Measurements from ENCODE around the gene FIGN. TPM values are rescaled to one million over a fixed set of nuclear protein-coding genes. Genes with fewer than 3 reads are reported as not detected.

FIGN gene
- total and polyA plus RNA-seq, 9 of the 15 experiments (the other 6 are each of a cell fraction or from before 2014, with no cell fraction given) = 0.02 TPM; not detected in 8

DNA sequence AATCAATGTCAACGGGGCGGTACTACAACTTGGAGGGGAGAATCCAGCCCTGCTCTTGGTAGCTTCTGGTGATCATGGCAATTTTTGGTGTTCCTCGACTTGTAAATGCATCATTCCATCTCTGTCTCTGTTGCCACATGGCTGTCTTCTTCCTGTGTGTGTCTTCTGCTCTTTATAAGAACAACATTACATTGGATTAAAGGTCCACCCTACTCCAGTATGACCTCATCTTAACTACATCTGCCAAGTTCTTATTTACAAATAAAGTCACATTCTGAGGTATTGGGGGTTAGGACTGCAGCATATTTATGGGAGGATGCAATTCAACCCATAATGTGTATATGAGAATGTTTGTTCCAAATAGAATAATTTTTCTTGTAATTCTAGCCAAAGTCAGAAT is 28.8 kb upstream of the FIGN start:
- no peak for FAIRE-seq
- H3K4me3 ChIP-seq = no peak overlapping the region
- no peaks in the 10 kb centered on the region for H3K79me2 ChIP-seq (ENCODE audit: control insufficient read depth, insufficient read depth, low read length)
- DNase-seq (ENCODE audit: extremely low read depth in 1 of 4, low spot score in 3 of 4) = no peak
- H3K36me3 ChIP-seq (ENCODE audit: control insufficient read depth, insufficient read depth, low read length) = no peaks in the 10 kb centered on the region
- H3K27me3 ChIP-seq (ENCODE audit: control insufficient read depth in 2 of 2, insufficient read depth in 2 of 2, low read length in 2 of 2) = no peaks in the 10 kb centered on the region
- no peaks in the 10 kb centered on the region for H3K9me3 ChIP-seq (replicated peaks; ENCODE audit: control insufficient read depth, insufficient read depth, low read depth, low read length)
- no peaks in the 10 kb centered on the region for H4K20me1 ChIP-seq (replicated peaks; ENCODE audit: control insufficient read depth, insufficient read depth, low read length)
- WGBS (ENCODE audit: insufficient coverage, low coverage, missing lambda C conversion rate) = 0% methylated on average over 3 of the region's 3 CpGs
- intact Hi-C loops (cut with micrococcal nuclease) (no loop called here), in situ Hi-C loops (cut with MboI) (no loop called here)
- H3K4me2 ChIP-seq (ENCODE audit: insufficient read depth, low read length) = no peak overlapping the region
- no peak for TF ChIP-seq ZNF146 (CRISPR knock-in tag; IDR thresholded peaks at IDR 0.05; ENCODE audit: unreplicated experiment)
- TF ChIP-seq, protein P1, sequence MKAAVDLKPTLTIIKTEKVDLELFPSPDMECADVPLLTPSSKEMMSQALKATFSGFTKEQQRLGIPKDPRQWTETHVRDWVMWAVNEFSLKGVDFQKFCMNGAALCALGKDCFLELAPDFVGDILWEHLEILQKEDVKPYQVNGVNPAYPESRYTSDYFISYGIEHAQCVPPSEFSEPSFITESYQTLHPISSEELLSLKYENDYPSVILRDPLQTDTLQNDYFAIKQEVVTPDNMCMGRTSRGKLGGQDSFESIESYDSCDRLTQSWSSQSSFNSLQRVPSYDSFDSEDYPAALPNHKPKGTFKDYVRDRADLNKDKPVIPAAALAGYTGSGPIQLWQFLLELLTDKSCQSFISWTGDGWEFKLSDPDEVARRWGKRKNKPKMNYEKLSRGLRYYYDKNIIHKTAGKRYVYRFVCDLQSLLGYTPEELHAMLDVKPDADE (conservative IDR thresholded peaks at IDR 0.05; ENCODE audit: control insufficient read depth, low read depth, low read length) = no peak
- no peak for TF ChIP-seq DACH1 (IDR thresholded peaks at IDR 0.05; ENCODE audit: partially characterized antibody)
- TF ChIP-seq NFIX (CRISPR knock-in tag; IDR thresholded peaks at IDR 0.05; ENCODE audit: low read depth) = no peak
- no peak for TF ChIP-seq ZNF184 (CRISPR knock-in tag; IDR thresholded peaks at IDR 0.05)
- no peak for TF ChIP-seq HDAC2 (IDR thresholded peaks at IDR 0.05)
- no peak for TF ChIP-seq FOSL1 (tag; conservative IDR thresholded peaks at IDR 0.05)
- no peak for ATAC-seq
- H2AFZ ChIP-seq (ENCODE audit: low read depth, low read length) = no peak overlapping the region
- H3K9ac ChIP-seq (ENCODE audit: insufficient read depth in 1 of 2, low read depth in 2 of 2, low read length in 2 of 2) = no peak overlapping the region
- POLR2A ChIA-PET = no interaction called here
- no TSS peak for BruUV-seq (replicated peaks)
- no peaks in the 10 kb centered on the region for H3K9me1 ChIP-seq (ENCODE audit: control insufficient read depth, insufficient read depth, low read length)
- CTCF ChIA-PET (ENCODE audit: low intra/inter-chr PET ratio) = no interaction called here
- no peaks in the 10 kb centered on the region for H3K4me1 ChIP-seq (replicated peaks in 1 of 2; ENCODE audit: control insufficient read depth in 2 of 2, insufficient read depth in 2 of 2, low read length in 2 of 2)
- no peak overlapping the region for H3K27ac ChIP-seq (ENCODE audit: extremely low read depth, low read depth, low read length)

All from K562 (cell line).